GM12864 (cell line): ENCODE results near the gene IDUA.

ENCODE experiments used
- DNase-seq: peaks from one replicate; pipeline ENCODE4 v3.0.0-alpha.2; 2011; ENCODE audit warnings: low read depth
- H3K4me3 ChIP-seq: 2 replicates; pipeline ENCODE4 v1.5.1; 2011; ENCODE audit warnings: mild to moderate bottlenecking, low read depth, low read length, control low read depth
- CTCF ChIP-seq: IDR thresholded peaks from 2 replicates; pipeline ENCODE4 v1.5.1; 2011; ENCODE audit warnings: low read depth, mild to moderate bottlenecking, moderate library complexity, low read length, control low read depth, inconsistent platforms; ENCODE audit errors: missing control alignments

IDUA gene

DNA sequence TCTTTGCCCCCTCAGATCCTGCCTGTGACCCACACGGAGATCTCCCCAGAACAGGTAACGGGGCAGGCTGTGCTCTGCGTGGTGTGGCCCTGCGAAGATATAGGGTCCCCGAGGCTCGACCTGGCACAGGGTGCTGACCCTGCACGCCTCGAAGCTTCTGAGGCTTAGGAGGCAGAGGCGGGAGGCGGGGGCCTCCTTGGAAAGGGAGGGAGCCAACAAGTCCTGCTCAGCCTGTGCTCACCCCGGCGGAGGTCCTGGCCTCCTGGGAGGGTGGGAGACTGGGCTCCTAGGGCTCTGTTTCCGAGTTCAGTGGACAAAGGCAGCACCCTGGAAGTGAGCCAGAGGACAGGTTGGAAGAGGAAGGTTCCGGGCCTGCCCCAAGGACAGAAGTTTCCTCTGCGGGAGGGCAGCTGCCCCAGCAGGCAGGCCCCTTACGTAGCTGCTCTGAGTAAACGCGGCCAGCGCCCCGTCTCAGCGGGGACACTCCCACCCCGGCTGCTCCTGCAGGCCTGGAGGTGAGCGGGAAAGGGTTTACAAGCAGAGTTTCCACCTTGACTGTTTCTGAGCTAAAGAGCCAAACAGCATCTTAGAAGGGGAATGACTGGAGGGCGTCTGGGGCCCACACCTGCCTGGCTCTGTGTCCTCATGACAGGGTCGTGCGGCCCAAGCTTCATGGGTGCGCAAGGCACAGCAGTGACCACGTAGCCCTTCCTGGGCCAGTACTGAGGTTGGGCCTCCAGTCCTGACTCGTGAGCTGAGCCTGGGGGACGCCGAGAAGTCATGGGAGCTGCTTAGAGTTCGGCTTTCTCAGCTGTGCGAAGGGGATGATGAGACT, 38.5 kb upstream of the IDUA start:
- no peak overlapping the region for H3K4me3 ChIP-seq
- no peak for DNase-seq
- no peak for TF ChIP-seq CTCF

DNA sequence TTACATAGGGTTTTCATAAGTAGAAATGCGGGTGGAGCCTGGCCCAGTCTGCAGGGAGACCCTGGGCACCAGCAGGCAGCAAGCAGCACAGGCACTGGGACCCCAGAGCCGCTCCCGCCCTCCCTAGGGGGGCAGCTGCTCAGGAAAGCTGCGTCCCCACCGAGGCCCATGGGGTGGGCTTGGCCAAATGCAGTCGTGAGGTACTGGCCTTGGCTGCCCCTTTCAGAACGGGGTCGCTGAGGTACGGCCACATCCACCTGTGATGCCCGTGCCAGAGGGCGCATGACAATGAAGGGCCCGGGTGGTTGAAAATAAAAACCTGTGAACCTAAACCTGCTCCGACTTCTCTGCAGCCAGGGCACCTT, 37.9 kb upstream of the IDUA start:
- DNase-seq = no peak
- no peak for TF ChIP-seq CTCF

DNA sequence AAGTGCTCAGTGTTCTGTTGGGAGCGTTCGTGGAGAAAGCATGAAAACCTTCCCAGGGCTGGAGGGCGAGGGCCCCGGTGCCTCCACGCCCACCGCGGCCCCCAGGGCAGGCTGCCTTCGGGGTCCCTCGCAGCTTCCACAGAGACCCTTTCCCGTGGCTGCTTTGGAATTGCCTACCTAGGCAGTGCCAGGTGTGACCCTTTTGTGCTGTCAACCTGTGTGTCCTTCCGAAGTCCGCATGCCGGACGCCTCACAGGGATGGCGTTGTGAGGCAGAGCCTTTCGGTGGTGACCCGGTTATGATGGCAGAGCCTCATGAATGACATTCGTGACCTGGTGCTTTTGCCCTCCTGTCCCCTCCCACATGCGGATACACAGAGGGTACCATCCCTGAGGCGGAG, 37.2 kb upstream of the IDUA start:
- DNase-seq = no peak
- H3K4me3 ChIP-seq = no peak overlapping the region
- TF ChIP-seq CTCF = no peak

More for the DNA sequence above, 37.9 kb upstream of the IDUA start:
- H3K4me3 ChIP-seq = no peak overlapping the region

DNA sequence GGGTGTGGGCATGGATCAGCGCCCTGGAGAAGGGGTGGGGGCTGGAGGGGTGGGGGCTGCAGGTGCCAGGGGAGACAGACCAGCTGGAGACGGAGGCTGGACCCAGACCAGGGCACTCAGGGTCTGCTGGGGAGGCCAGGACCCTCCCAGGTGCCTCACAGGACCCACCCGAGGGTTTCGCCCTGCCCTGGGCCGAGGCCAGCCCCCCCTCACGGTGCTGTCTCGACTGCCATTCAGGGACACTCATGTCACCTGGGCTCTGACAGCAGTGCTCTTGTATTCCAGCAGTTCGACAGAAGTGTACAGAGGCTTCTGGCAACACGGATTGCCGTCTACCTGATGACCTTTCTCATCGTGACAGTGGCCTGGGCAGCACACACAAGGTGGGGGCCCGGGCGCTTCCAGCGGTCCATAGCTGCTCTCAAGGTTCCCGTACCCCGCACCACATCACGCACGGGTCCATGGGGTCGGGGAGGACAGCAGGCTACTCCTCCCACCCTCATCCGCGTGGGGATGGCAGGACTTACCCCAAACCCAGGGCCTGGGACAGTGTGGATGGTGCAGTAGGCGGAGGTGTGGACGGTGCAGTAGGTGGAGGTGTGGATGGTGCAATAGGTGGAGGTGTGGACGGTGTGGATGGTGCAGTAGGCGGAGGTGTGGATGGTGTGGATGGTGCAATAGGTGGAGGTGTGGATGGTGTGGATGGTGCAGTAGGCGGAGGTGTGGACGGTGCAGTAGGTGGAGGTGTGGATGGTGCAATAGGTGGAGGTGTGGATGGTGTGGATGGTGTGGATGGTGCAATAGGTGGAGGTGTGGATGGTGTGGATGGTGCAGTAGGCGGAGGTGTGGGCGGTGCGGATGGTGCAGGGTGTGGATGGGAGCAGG, 36.5 kb upstream of the IDUA start:
- no peak for DNase-seq
- no peak overlapping the region for H3K4me3 ChIP-seq
- TF ChIP-seq CTCF = no peak

DNA sequence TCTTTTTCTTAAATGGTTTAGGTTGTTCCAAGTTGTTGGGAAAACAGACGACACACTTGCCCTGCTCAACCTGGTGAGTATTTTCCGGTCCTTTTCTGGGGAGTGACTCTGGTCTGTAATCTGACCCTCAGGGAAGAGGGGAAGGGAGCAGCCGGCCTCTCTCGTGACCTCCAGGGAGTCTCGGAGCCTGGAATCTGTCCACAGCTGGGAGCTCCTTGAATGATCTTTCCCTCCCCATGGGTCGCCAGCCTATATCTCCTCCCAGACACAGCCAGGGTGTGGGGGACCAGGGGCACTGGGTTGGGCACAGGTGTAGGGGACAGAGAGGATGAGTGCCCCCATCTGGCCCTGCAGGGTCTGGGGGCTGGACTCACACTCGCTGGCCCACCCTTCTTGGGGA, 35.7 kb upstream of the IDUA start:
- no peak for DNase-seq
- TF ChIP-seq CTCF = no peak
- H3K4me3 ChIP-seq = no peak overlapping the region

DNA sequence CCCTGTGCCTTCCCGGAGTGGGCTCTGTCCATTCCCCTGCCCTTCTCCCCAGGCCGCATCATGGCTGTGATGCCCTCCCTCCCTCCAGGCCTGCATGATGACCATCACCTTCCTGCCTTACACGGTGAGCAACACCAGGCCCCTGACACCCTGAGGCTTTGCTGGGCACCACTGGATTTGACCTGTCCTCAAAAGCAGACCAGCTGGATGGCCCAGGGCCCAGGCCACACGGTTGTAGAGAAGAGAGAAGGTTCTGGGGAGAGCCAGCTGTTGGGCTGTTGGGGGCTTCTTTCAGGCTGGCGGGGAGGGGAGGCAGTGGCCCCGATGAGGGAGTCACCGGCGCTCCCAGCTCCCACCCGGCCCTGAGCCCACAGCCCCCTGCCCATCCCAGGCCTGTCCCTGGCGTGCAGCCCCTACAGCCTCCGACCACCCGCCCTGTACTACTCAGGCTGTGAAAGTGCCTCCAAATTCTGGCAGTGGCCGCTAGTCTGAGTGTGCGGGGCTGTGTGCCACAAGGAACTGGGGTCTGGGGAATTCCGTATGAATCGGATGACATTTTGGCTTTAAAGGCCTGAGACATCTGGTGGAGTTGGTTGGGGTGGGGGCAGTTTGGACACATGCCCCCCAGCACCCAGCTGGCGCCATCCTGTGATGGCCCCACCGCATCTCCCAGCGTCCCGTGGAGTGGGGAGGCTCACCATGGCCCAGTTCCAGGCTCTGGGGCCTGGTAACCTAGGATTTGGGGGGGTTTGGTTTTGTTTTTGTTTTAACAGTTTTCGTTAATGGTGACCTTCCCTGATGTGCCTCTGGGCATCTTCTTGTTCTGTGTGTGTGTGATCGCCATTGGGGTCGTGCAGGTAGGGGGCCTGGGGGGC, 35.0 kb upstream of the IDUA start:
- no peak for DNase-seq
- no peak for TF ChIP-seq CTCF
- H3K4me3 ChIP-seq = no peak overlapping the region
